Mesenchymal stem cell (in vitro differentiated cells and primary cell): ENCODE data around the gene CBR4.
"Not testable (repeated sequence)": the region's sequence is repeated elsewhere in the genome, so short reads cannot be mapped to it uniquely, and the experiment has no call there.

Experiments
- DNase-seq: peaks from one replicate; pipeline ENCODE4 v3.0.0-alpha.2; 2013
- H2AFZ ChIP-seq: one replicate; pipeline ENCODE4 v1.6.1; 2013; ENCODE audit warnings: low read depth, mild to moderate bottlenecking, control low read depth, inconsistent platforms, low read length, moderate library complexity
- H2AK5ac ChIP-seq: 2 replicates; pipeline ENCODE4 v1.6.1; 2013; ENCODE audit warnings: low read length, moderate library complexity, mild to moderate bottlenecking, inconsistent platforms; ENCODE audit not compliant: severe bottlenecking
- H2BK120ac ChIP-seq: one replicate; pipeline ENCODE4 v1.6.1; 2013; ENCODE audit warnings: low read depth, mild to moderate bottlenecking, inconsistent platforms, low read length, moderate library complexity
- H2BK12ac ChIP-seq, 2 experiments: one replicate each; pipeline ENCODE4 v1.6.1; 2013; ENCODE audit warnings: inconsistent platforms in 2 of 2, low read length in 2 of 2, mild to moderate bottlenecking in 2 of 2, moderate library complexity in 2 of 2, control low read depth in 1 of 2
- H2BK15ac ChIP-seq: one replicate; pipeline ENCODE4 v1.6.1; 2013; ENCODE audit warnings: mild to moderate bottlenecking, low read depth, inconsistent platforms; ENCODE audit not compliant: poor library complexity, severe bottlenecking
- H2BK5ac ChIP-seq: 2 replicates; pipeline ENCODE4 v1.6.1; 2013; ENCODE audit warnings: low read depth, mild to moderate bottlenecking, low read length, control low read depth, inconsistent platforms; ENCODE audit not compliant: poor library complexity, severe bottlenecking
- H3K14ac ChIP-seq, 2 experiments: one replicate each; pipeline ENCODE4 v1.6.1; 2013; ENCODE audit warnings: inconsistent platforms in 2 of 2, low read length in 2 of 2, control low read depth in 1 of 2, mild to moderate bottlenecking in 1 of 2, moderate library complexity in 1 of 2
- H3K18ac ChIP-seq, 2 experiments: one replicate each; pipeline ENCODE4 v1.6.1; 2013; ENCODE audit warnings: inconsistent platforms in 2 of 2, low read length in 2 of 2, control low read depth in 1 of 2, low read depth in 1 of 2, mild to moderate bottlenecking in 1 of 2
- H3K23ac ChIP-seq, 2 experiments: one replicate each; pipeline ENCODE4 v1.6.1; 2013; ENCODE audit warnings: inconsistent platforms in 2 of 2, low read length in 2 of 2, mild to moderate bottlenecking in 2 of 2, moderate library complexity in 2 of 2, control low read depth in 1 of 2
- H3K27ac ChIP-seq: 2 replicates; pipeline ENCODE4 v1.5.1; 2013; ENCODE audit warnings: mild to moderate bottlenecking, moderate library complexity, low read length, control low read depth, inconsistent platforms; ENCODE audit not compliant: poor library complexity, severe bottlenecking
- H3K27me3 ChIP-seq, 2 experiments: 2 replicates each; pipeline versions ENCODE4 v1.6.1 to v1.7.0; 2013; ENCODE audit warnings: low read length in 2 of 2, mild to moderate bottlenecking in 2 of 2, moderate library complexity in 2 of 2, control low read depth in 1 of 2, inconsistent platforms in 1 of 2; ENCODE audit not compliant: control insufficient read depth in 1 of 2, insufficient read depth in 1 of 2
- H3K36me3 ChIP-seq, 2 experiments: 2 replicates each; pipeline versions ENCODE4 v1.6.1 to v1.7.0; 2013; ENCODE audit warnings: low read length in 2 of 2, control low read depth in 1 of 2, inconsistent platforms in 1 of 2, low read depth in 1 of 2, mild to moderate bottlenecking in 1 of 2; ENCODE audit not compliant: insufficient read depth in 2 of 2, control insufficient read depth in 1 of 2
- H3K4ac ChIP-seq, 2 experiments: one replicate each; pipeline ENCODE4 v1.6.1; 2013; ENCODE audit warnings: inconsistent platforms in 2 of 2, low read length in 2 of 2, mild to moderate bottlenecking in 2 of 2, moderate library complexity in 2 of 2, control low read depth in 1 of 2, low read depth in 1 of 2
- H3K4me1 ChIP-seq: 2 replicates; pipeline ENCODE4 v1.6.1; 2013; ENCODE audit warnings: low read depth, low read length, control low read depth; ENCODE audit not compliant: control insufficient read depth, insufficient read depth
- H3K4me2 ChIP-seq: 2 replicates; pipeline ENCODE4 v1.6.1; 2013; ENCODE audit warnings: low read length, mild to moderate bottlenecking, inconsistent platforms; ENCODE audit not compliant: poor library complexity, severe bottlenecking
- H3K4me3 ChIP-seq, 2 experiments: 2 replicates each; pipeline versions ENCODE4 v1.5.1 to v1.7.0; 2013; ENCODE audit warnings: low read length in 2 of 2, mild to moderate bottlenecking in 2 of 2, control low read depth in 1 of 2, low read depth in 1 of 2; ENCODE audit not compliant: insufficient read depth in 1 of 2
- H3K79me1 ChIP-seq: replicated peaks from 2 replicates; pipeline ENCODE4 v1.6.1; 2013; ENCODE audit warnings: mild to moderate bottlenecking, control low read depth, low read length, inconsistent platforms; ENCODE audit not compliant: poor library complexity, severe bottlenecking
- H3K9ac ChIP-seq: 2 replicates; pipeline ENCODE4 v1.7.0; 2013; ENCODE audit warnings: mild to moderate bottlenecking, low read length, moderate library complexity
- H3K9me3 ChIP-seq: 2 replicates; pipeline ENCODE4 v1.7.0; 2013; ENCODE audit warnings: mild to moderate bottlenecking, low read length; ENCODE audit not compliant: control insufficient read depth
- H4K8ac ChIP-seq: one replicate; pipeline ENCODE4 v1.6.1; 2013; ENCODE audit warnings: inconsistent platforms, mild to moderate bottlenecking, low read length, moderate library complexity
- H4K91ac ChIP-seq: one replicate; pipeline ENCODE4 v1.6.1; 2013; ENCODE audit warnings: mild to moderate bottlenecking, low read length, inconsistent platforms
- WGBS: methylation state at CpG from one replicate; pipeline ENCODE4 v1.1.7; 2013; ENCODE audit warnings: mixed read lengths; 5-methylcytosine and 5-hydroxymethylcytosine counted together

Gene CBR4

DNA sequence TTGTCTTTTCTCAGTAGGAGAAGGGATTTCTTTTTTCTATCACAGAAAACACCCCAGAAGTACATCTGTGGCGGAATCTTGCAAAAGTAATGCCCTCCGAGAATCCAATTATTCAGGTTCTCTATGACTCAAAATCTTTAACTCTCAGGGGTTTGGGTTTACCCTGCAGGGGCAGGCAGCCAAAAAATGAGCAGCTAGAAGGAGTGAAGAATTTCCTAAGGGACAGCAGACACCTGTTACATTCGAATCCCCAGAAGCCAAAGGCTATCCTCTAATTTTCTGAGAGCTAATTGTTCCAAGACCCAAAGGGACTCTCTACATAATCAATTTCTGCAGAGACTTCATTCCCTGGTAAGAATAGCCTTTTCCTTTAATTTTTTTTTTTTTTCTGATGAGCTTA, 27.5 kb upstream of the CBR4 start:
- no peak overlapping the region for H2BK12ac ChIP-seq
- no peak overlapping the region for H3K14ac ChIP-seq
- H3K9ac ChIP-seq = no peak overlapping the region
- H3K4me1 ChIP-seq = no peaks in the 10 kb centered on the region
- no peak overlapping the region for H2BK5ac ChIP-seq
- H3K4me2 ChIP-seq = no peak overlapping the region
- H2AFZ ChIP-seq = no peak overlapping the region
- no peak overlapping the region for H2BK15ac ChIP-seq
- H3K27me3 ChIP-seq = no peaks in the 10 kb centered on the region
- no peaks in the 10 kb centered on the region for H3K9me3 ChIP-seq
- no peaks in the 10 kb centered on the region for H3K36me3 ChIP-seq
- H3K23ac ChIP-seq = no peak overlapping the region
- 95% methylated on average over 3 of the region's 3 CpGs for WGBS
- no peak overlapping the region for H3K4ac ChIP-seq
- H4K8ac ChIP-seq = no peak overlapping the region
- H3K4me3 ChIP-seq = no peak overlapping the region
- no peak overlapping the region for H3K27ac ChIP-seq
- no peak overlapping the region for H3K18ac ChIP-seq
- no peak overlapping the region for H2AK5ac ChIP-seq
- H4K91ac ChIP-seq = no peak overlapping the region
- H3K79me1 ChIP-seq = no peaks in the 10 kb centered on the region
- DNase-seq = no peak
- no peak overlapping the region for H2BK120ac ChIP-seq

DNA sequence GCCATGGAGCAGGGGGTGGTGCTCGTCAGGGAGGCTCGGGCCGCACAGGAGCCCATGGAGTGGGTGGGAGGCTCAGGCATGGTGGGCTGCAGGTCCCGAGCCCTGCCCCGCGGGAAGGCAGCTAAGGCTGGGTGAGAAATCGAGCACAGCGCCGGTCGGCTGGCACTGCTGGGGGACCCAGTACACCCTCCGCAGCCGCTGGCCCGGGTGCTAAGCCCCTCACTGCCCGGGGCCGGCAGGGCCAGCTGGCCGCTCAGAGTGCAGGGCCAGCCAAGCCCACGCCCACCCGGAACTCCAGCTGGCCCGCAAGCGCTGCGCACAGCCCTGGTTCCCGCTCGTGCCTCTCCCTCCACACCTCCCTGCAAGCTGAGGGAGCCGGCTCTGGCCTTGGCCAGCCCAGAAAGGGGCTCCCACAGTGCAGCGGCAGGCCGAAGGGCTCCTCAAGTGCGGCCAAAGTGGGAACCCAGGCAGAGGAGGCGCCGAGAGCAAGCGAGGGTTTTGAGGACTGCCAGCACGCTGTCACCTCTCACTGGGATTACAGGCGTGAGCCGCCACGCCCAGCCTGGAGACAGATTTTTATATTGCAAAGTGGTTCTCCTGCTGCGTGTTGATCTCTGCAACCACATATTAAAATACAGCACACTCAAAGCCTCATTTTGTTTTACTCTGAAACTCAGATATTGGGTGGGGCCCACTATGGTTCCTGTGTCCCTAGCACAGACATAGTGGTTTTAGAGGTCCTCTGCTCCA, 26.0 kb upstream of the CBR4 start:
- H3K9me3 ChIP-seq, H3K4me1 ChIP-seq, H3K4me3 ChIP-seq, H2BK120ac ChIP-seq, H4K91ac ChIP-seq, H4K8ac ChIP-seq, H3K4ac ChIP-seq, H2BK12ac ChIP-seq, H3K79me1 ChIP-seq, H3K4me2 ChIP-seq, H3K14ac ChIP-seq, H3K36me3 ChIP-seq, H3K9ac ChIP-seq, H2AFZ ChIP-seq, H3K27ac ChIP-seq, H3K23ac ChIP-seq, H3K18ac ChIP-seq, H2BK15ac ChIP-seq, DNase-seq, H2BK5ac ChIP-seq, H3K27me3 ChIP-seq, H2AK5ac ChIP-seq: not testable (repeated sequence)
- WGBS = 96% methylated on average over 22 of the region's 35 CpGs

DNA sequence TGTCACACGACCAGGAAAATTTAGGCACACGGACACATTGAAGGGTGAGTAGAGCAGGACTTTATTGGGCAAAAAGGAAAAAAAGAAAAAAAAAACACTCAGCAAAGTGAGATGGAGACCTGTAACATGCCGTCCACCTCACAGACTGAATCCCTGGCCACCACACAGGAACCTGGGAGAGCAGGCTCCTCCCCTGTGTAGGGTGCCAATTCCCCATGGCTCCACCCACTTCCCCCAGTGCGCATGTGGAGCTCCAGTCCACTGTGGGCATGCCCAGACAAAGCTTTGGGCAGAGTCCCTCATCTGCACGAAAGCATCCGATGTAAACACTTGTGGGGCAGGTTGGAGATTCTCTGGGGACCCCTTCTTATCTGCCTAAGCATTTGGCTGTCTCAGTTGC, 23.6 kb upstream of the CBR4 start:
- no peak overlapping the region for H2AFZ ChIP-seq
- H3K27me3 ChIP-seq = no peaks in the 10 kb centered on the region
- H3K9me3 ChIP-seq = no peaks in the 10 kb centered on the region
- H3K4ac ChIP-seq = no peak overlapping the region
- no peak overlapping the region for H3K14ac ChIP-seq
- H4K91ac ChIP-seq = no peak overlapping the region
- 97% methylated on average over 6 of the region's 6 CpGs for WGBS
- no peak overlapping the region for H3K4me2 ChIP-seq
- peak overlapping the region; percentile 60 for H4K8ac ChIP-seq
- no peak overlapping the region for H3K18ac ChIP-seq
- no peak overlapping the region for H3K4me3 ChIP-seq
- no peaks in the 10 kb centered on the region for H3K36me3 ChIP-seq
- no peak overlapping the region for H2BK5ac ChIP-seq
- no peak for DNase-seq
- no peaks in the 10 kb centered on the region for H3K4me1 ChIP-seq
- H2BK15ac ChIP-seq = no peak overlapping the region
- H3K23ac ChIP-seq = no peak overlapping the region
- no peak overlapping the region for H3K9ac ChIP-seq
- H2BK12ac ChIP-seq = no peak overlapping the region
- H3K79me1 ChIP-seq = no peaks in the 10 kb centered on the region
- H2BK120ac ChIP-seq = no peak overlapping the region
- no peak overlapping the region for H3K27ac ChIP-seq
- no peak overlapping the region for H2AK5ac ChIP-seq

DNA sequence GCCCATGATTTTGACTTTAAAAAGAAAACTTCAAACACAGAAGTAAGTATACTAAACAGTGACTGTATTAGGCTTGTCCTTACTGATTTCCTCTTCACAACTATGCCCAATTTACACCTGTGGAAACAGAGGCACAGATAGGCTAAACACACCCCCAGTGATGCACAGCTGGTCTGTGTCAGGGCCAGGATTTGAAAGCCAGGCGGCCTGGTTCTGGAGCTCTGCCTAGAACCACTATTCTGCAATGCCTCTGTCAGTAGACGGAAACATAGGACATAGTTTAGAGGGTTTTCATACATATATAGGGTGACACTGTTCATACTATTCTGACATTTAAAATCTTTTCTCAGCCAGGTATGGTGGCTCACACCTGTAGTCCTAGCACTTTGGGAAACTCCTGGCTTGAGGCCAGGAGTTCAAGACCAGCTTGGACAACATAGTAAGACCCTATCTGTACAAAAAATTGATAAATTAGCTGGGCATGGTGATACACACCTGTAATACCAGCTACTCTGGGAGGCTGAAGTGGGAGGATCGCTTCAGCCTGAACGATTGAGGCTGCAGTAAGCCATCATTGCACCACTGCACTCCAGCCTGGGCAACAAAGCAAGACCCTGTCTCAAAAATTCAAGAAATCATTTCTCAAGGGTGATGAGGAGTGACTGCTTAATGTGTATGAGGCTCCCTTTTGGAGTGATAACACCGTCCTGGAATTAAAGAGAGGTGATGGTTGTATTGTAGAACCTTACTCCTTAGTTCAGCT, 23.0 kb upstream of the CBR4 start:
- no peaks in the 10 kb centered on the region for H3K27me3 ChIP-seq
- H3K9ac ChIP-seq = no peak overlapping the region
- H3K27ac ChIP-seq = no peak overlapping the region
- no peaks in the 10 kb centered on the region for H3K79me1 ChIP-seq
- no peaks in the 10 kb centered on the region for H3K36me3 ChIP-seq
- no peaks in the 10 kb centered on the region for H3K9me3 ChIP-seq
- no peak overlapping the region for H3K4me2 ChIP-seq
- H4K8ac ChIP-seq = no peak overlapping the region
- no peak overlapping the region for H2BK15ac ChIP-seq
- no peak overlapping the region for H2BK12ac ChIP-seq
- DNase-seq = no peak
- no peaks in the 10 kb centered on the region for H3K4me1 ChIP-seq
- no peak overlapping the region for H3K14ac ChIP-seq
- no peak overlapping the region for H2AK5ac ChIP-seq
- H3K23ac ChIP-seq = no peak overlapping the region
- no peak overlapping the region for H2AFZ ChIP-seq
- no peak overlapping the region for H2BK5ac ChIP-seq
- H2BK120ac ChIP-seq = no peak overlapping the region
- WGBS = 88% methylated on average over 4 of the region's 5 CpGs
- H3K4ac ChIP-seq = no peak overlapping the region
- no peak overlapping the region for H3K18ac ChIP-seq
- H4K91ac ChIP-seq = no peak overlapping the region
- no peak overlapping the region for H3K4me3 ChIP-seq
